NCI-H187 treated with DMSO at 0.1 percent for 48 hours (cell line): ENCODE data around the gene CHST11.

Experiments
- DNase-seq: peaks from one replicate; lab custom pipeline; 2025; lab: John Stamatoyannopoulos, UW

The CHST11 gene

GRCh38 chr12:104480826-104481440 lies 24.2 kb downstream of the CHST11 start:
- no peak for DNase-seq

- DNase-seq, result no peak
These were observed 25.4 kb downstream of the CHST11 start for GRCh38 chr12:104482113-104482512.

- DNase-seq, result no peak
These were observed 26.0 kb downstream of the CHST11 start for GRCh38 chr12:104482748-104483147.

- DNase-seq, result no peak
These were observed 27.3 kb downstream of the CHST11 start for GRCh38 chr12:104484079-104484478.

GRCh38 chr12:104485651-104486362 lies 29.1 kb downstream of the CHST11 start:
- no peak for DNase-seq

GRCh38 chr12:104486363-104486750 lies 29.6 kb downstream of the CHST11 start:
- no peak for DNase-seq

- no peak for DNase-seq
These were observed 30.4 kb downstream of the CHST11 start for GRCh38 chr12:104486943-104487819.

GRCh38 chr12:104488374-104488773 lies 31.6 kb downstream of the CHST11 start:
- no peak for DNase-seq

GRCh38 chr12:104490186-104490585 lies 33.4 kb downstream of the CHST11 start:
- no peak for DNase-seq

GRCh38 chr12:104490850-104491249 lies 34.1 kb downstream of the CHST11 start:
- DNase-seq, result peak; percentile 51

- no peak for DNase-seq
These were observed 36.7 kb downstream of the CHST11 start for GRCh38 chr12:104493496-104493895.

- DNase-seq, result no peak
These were observed 37.5 kb downstream of the CHST11 start for GRCh38 chr12:104494137-104494792.

- no peak for DNase-seq
These were observed 38.0 kb downstream of the CHST11 start for GRCh38 chr12:104494793-104495158.

GRCh38 chr12:104495786-104496185 lies 39.0 kb downstream of the CHST11 start:
- DNase-seq, result no peak

GRCh38 chr12:104496336-104496735 lies 39.6 kb downstream of the CHST11 start:
- no peak for DNase-seq

GRCh38 chr12:104498211-104498801 lies 41.6 kb downstream of the CHST11 start:
- DNase-seq, result no peak

GRCh38 chr12:104499668-104500332 lies 43.1 kb downstream of the CHST11 start:
- DNase-seq, result no peak

- no peak for DNase-seq
These were observed 44.4 kb downstream of the CHST11 start for GRCh38 chr12:104501115-104501514.

GRCh38 chr12:104501660-104502059 lies 44.9 kb downstream of the CHST11 start:
- no peak for DNase-seq

GRCh38 chr12:104502217-104502616 lies 45.5 kb downstream of the CHST11 start:
- no peak for DNase-seq

GRCh38 chr12:104502638-104503037 lies 45.9 kb downstream of the CHST11 start:
- DNase-seq, result no peak
